ENCODE data around the gene SMARCD1.

GRCh38 chr12:50097952-50098351 is 12.8 kb downstream of the SMARCD1 start:
- TF ChIP-seq YY1 (IDR thresholded peaks at IDR 0.05; ENCODE audit: insufficient read depth, insufficient read length) (no peak), SUZ12 (IDR thresholded peaks at IDR 0.05; ENCODE audit: extremely low read depth, insufficient read depth, insufficient read length) (no peak), ZNF274 (IDR thresholded peaks at IDR 0.05; ENCODE audit: low read depth, low read length) (no peak)
